Measurements from ENCODE around the gene ALDOB.

GRCh38 chr9:101427358-101427757 is 8.2 kb downstream of the ALDOB start:
- TF ChIP-seq CTCF (IDR thresholded peaks at IDR 0.05): no peak
- no peak for TF ChIP-seq POLR2A (IDR thresholded peaks at IDR 0.05)
